ENCODE measurements around the gene CPA4. TPM values are rescaled to one million over a fixed set of nuclear protein-coding genes. Genes with fewer than 3 reads are reported as not detected.

The CPA4 gene
- total RNA-seq, 1 donor from 2014 or later = not detected

DNA sequence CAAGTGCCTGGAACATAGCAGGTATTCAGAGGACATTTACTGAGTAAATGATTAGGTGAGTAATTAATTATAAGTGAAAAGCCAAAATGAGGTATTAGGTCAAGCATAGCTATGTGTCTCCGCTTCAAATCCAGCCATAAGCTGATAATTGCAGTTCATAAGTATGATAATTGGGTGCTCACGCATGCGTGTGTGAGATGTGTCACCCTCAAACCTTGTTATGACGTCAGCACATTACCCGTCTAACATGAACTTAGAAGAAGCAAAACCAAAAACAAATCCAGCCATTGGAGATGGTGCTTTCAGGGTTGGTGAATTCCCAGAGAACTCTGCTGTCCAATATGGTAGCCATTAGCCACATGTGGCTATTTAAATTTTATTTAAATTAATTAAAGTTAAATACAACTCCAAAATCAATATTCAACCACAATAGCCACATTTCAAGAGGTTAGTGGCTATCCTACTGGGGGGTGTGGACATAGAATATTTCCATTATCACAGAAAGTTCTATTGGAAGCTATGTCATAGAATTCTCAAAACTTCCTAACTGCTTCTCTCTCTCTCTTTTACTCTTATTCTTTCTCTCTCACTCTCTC lies 51.4 kb downstream of the CPA4 start, which contains the start of gene CPA5:
Gene CPA5, plus strand, starts transcription at position 546 of the 596 bp plus-strand sequence. CDS start 1,670 bp downstream, outside the sequence.
- DNase-seq (ENCODE audit: low read depth in 2 of 2) = no peak

DNA sequence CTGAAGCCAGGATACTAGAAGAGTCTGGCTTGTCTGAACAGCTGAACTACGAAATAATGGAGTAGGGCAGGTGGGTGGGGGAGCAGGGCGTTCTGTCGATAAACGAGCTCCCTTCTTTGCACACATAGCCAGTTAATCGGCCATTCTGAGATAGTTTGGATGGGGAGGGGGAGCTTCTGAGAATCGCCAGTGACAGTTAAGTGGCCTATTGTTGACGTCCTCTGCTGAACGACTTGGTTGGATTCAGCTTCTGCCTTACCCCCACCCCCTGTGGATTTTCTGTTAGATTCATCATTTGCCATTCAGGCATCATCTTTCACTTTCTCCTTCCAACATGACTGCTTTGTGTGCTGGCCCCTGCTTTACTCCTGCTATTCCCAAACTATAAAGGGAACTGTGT lies 52.2 kb downstream of the CPA4 start:
- no peak for DNase-seq (ENCODE audit: low read depth in 2 of 2)

DNA sequence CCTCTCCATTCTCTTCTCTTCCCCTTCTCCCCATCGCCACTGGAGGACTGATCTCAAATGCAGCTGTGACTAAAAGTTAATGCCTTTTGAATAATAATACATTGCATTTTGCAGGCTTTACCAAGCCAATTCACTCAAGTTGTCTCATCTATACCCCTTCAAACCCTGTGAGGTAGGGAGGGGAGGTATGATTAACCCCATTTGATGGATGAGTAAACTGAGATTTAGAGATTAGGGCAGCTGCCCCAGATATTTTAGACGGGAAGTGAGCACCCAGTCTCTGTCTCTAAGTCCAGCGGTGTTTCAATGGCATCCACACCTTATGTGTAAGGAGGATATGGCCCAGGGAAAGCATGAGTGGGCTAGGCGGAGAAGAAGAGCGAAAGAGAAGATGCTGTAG lies 52.8 kb downstream of the CPA4 start:
- DNase-seq (ENCODE audit: low read depth in 2 of 2) = no peak

DNA sequence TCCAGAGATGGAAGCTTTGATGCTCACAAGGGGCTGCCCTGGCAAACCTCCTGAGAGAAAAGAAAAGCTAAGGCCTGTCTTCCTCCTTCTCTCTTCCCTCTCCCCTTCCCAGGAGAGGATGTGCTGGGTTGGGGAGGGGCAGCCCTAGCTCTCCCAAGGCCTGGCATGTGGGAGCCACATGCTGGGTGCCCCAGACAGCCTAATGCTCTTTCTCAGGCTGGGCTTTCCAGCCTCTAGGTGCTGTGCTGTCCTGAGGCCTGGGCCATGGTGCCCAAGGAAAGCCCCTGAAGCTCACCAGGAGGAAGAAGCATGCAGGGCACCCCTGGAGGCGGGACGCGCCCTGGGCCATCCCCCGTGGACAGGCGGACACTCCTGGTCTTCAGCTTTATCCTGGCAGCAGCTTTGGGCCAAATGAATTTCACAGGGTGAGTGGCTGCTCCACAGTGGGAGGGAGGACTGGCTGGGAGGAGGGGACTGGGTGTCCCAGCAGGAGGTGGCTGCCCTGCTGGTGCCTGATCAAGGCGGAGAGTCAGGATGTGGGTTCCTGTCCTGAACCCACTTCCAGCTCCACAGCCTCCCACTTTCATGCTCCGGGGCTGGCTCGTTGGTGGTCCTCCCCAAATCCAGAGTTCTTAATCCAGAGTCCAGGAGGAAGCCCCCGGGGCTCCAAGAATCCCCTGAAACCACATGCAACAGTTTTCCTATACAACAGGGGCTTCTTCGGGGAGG lies 53.4 kb downstream of the CPA4 start:
- DNase-seq (ENCODE audit: low read depth in 2 of 2) = no peak

DNA sequence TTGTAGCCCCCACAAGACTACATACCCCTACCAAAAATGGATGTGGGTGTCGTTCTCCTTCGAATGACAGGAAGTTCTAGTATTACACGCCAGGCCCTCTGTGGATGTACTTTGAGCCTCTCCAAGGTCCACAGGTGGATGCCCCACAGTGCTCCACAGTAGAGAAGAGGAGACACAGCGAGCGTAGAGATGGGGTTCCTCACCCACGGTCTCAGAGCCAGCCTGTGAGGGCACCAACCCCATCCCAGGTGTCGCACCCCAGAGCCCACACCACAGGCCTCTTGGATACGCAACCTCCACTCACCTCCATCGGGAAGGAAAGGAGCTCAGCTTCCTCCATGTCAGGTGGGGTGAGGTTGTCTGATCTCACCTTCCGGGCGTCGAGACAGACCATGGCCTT lies 54.0 kb downstream of the CPA4 start:
- no peak for DNase-seq (ENCODE audit: low read depth in 2 of 2)

DNA sequence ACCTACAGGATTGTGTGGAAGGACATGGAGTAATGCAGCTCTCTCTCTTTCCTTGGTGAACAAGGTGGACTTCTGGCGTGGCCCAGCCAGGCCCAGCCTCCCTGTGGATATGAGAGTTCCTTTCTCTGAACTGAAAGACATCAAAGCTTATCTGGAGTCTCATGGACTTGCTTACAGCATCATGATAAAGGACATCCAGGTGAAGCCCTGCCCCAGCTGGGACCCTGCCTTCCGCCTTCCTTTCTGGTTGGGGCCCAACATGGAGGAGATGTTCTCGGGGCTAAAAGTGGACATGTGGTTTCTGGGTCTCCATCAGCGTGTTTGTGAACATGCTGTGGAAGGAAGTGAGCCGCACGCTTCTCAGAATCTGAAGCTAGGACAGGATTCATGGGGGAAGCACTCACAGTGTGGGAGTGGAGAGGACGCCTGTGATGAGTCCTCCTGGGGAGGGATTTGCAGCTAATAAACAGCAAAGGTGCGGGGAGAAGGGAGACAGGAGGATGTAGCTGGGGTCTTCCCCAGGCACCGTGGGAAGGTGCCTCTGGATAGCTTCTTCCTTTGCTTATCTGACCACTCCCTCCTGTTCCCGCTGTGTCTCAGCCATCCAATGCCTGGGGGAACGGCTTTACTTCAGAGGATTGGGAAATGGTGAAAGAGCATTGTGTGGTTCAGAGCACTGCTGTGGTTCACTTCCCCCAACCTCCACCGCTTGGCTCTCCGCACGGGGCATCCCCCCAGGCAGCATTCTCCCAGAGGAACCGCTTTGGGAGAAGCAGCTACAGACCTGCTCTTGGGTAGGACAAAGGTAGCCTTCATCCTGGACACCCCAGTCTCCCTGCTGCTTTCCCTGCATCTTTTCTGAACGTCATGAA lies 57.2 kb downstream of the CPA4 start:
- no peak for DNase-seq (ENCODE audit: low read depth in 2 of 2)

DNA sequence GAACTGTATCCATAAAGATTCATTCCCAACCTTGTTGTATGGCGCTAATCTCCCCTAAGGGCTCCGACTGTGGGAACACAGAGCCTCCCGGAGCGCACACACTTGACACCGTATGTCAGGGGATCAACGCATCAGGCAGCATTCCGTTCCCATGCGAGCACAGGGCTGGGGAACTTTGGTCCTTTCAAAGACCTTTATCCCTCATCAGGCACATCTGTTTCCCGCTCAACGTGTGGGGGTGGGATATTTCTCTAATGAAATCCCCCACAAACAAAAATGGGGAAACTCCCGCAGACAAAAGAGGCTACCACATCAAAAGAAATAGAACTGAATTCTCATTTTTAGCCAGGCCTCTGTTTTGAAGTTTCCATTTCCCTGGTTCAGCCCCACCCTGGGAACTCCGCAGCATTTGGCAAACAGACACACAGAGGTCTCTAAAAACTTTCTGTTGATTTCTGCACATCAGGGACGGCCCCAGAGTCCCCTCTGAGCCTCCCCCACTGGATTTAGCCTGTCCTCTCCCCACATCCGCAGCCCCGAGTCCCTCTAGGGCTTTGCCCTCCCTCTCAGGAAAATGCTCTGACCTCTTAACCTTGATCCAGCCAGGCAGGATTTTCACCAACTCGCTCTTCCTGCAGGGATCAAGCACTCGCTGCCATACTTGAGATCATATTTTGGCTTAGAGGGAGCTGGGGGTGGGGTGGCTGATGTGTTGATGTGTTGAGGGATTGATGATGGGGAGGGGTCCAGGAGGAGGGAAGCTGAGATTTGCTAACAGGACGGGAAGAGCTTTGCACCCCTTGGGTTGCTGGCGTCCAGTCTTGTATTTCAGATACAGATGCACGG lies 58.2 kb downstream of the CPA4 start:
- DNase-seq (ENCODE audit: low read depth in 2 of 2) = peak in 1 of 2 donors; percentile 64

DNA sequence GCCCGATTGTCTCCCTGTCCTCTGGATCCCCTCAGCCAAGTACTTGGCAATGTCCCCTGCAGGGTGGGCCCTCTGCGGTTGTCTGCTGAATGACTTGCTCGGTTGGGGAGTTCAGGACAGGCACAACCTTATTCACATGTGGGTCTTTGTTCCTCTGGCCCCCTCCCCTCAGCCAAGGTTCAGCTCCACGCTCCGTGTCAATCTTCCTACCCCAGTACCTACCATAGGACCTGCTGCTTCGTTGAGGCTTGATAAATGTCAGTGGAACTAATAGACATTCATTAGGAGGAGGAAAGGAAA lies 58.8 kb downstream of the CPA4 start:
- DNase-seq (ENCODE audit: low read depth in 2 of 2) = no peak

DNA sequence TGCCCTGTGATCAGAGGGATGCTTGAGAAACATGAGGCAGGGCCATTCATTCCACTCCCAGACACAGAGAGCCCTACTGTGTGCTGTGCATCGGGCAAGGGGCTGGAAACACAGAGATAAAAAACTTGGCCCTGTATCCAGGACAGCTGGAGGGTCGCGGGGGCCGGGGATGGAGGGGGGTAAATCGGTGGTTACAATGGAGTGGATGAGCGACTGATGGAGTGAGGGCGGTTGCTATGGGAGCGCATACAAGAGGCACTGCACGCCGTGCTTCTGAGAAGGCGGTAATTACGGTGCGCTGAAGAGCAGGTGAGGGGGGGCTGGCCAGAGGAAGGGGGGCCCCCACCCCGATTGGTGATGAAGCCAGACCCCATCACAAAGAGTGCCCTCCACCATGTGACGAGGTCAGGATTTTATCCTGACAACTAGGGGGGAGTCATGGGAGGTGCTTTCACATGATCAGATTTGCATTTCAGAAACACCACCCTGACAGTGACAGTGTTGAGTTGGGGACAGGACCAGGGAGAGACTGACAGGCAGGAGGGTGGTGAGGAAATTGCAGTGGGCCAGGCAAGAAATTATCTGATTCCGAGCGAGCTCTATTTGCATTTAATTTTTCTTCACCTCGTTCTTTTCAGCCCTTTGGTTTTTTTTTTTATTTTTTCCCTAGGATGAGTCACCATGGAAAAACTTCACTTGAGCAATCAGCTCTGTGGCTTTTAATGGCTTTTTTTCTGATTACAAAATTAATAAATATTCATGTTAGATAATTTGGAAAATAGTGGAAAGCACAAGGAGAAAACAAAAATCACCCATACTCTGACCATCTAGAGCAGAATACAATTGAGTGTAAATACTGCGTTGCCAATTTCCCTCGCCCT lies 59.5 kb downstream of the CPA4 start:
- peak; percentile 22 to 58 for DNase-seq (ENCODE audit: low read depth in 2 of 2)

DNA sequence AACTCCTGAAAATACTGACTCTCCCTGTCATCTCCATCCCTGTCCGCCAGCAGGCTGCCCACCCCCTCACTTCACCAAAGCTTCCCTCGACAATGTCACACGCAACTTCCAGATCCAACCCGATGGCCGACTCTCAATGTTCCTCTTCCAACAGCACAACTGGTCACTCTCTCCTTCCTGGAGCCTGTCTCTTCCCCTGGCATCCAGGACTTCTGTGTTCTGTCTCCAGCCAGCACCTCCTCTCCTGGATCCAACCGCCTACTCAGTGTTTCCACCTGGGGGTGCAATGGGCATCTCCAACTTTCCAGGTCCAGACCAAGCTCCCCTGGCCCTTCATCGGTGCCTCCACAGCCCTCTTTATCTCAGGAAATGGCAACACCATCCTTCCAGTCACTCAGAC lies 60.2 kb downstream of the CPA4 start:
- no peak for DNase-seq (ENCODE audit: low read depth in 2 of 2)

DNA sequence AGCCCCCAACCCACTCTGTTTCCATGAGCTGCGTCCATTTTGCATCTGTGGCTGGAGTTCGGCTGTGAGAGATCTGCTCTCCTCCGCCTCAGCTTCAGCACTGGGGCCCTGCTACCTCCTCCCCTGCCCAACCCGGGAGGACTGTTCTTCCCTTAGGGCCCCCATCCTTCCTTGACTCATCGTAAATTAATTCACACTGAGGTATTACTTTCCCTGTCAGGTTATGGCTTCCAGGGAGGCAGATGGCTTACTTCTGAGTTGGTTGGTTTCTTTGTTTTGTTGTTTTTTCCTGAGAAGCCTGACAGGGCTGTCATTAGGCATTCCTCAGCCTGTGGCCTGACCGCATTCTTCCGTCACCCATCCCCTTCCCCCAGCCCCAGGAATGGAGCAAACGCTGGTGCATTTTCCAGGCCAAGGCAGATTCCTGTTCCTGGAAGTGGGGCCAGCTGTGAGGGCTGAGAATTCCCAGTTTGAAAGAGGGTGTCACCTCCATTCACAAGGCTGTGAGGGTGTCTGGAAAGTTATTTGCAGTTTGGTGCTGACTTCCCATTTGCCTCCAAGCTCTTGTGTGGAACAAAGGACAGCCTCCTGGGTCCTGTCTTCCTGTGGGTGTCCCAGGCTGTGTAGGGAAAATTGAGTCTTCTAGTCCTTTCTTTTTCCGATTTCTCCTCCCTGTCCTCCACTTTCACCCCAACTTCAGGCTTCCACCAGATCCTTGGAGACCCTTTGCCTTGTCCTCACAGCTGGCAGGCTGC lies 63.3 kb downstream of the CPA4 start:
- peak in 1 of 2 donors; percentile 35 for DNase-seq (ENCODE audit: low read depth in 2 of 2)

DNA sequence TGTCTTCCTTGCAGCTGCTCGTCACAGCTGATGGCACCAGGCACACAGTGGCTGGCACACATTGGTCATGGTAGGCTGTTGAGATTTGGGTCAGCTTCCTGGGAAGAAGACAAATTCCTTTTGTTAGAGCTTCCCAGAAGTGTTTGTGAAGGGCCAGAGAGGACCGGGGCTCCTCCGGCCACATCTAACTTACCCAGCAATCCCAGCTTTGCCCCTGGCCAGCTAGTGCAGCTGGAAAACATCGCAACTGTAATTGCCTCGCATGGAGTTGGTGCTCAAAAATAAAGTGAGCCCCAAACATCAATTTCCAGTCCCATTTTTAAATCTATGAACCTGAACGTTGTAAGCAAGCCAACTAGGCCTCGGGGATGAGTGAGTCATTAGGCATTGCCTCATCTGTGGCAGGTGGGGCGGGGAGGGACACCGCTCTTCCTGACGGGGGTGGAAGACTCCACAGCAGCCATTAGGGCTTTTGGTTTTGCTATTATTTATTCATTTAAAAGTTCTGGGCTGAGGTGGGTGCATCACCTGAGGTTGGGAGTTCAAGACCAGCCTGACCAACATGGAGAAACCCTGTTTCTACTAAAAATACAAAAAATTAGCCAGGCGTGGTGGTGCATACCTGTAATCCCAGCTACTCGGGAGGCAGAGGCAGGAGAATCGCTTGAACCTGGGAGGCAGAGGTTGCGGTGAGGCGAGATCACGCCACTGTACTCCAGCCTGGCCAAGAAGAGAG lies 64.1 kb downstream of the CPA4 start:
- peak; percentile 34 to 84 for DNase-seq (ENCODE audit: low read depth in 2 of 2)

DNA sequence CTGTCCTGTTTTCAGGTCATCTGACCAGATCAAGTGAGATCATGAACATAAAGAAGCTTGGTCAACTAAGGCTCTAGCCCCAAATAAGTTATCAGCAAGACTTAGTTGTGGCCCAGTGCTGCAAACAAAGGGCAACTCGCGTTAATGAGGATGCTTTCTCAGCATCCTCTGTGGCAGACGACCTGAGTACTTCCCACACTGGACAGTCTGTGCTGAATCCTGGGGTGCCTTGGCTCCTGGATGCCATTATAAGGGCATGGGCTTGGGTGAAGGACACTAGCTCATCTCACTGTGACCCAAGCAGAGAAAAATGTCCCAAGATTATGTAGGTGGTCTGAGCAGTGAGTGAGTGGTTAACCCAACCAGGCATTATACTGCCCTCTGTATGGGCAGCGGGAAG lies 65.5 kb downstream of the CPA4 start:
- DNase-seq (ENCODE audit: low read depth in 2 of 2) = no peak

DNA sequence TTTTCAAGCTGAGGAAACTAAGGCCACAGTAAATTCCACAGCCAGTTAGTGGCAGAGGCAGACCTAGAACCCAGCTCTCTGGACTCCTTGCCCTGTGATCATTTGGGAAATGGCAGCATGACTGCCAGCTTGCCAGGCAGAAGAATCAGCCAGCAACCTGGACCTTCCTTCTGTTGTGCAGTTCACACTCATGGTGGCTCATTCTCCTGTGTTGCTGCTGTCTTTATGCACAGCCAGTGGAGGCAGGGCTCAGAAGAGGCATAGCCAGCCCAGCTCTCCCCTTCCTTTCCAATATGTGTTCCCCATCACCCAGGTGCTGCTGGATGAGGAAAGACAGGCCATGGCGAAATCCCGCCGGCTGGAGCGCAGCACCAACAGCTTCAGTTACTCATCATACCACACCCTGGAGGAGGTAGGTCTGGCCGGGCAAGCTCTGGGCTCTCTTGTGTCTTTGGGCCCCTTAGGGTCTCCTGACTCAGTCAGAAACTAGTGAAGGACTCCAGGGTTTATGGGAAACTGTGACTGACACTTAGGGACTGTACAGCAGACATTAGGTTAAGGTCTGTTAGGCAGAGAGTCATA lies 66.4 kb downstream of the CPA4 start:
- DNase-seq (ENCODE audit: low read depth in 2 of 2) = no peak

DNA sequence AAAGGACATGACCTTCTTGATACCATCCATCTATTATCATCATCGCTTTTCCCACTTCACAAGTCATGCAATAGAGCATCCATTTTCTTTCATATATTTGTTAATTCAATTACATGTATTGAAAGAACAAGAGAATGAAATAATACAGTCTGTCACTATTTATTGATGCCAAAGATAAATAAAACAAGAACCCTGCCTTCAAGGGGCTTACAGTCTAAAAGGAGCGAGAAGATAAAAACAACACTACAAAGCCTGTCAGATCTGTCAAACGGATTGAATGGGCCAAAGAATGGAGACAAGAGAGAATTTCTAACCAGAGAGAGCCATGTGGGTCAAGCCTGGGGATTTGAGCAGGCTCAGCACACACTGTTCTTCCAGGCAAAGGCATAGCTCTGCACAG lies 67.6 kb downstream of the CPA4 start:
- DNase-seq (ENCODE audit: low read depth in 2 of 2) = no peak

DNA sequence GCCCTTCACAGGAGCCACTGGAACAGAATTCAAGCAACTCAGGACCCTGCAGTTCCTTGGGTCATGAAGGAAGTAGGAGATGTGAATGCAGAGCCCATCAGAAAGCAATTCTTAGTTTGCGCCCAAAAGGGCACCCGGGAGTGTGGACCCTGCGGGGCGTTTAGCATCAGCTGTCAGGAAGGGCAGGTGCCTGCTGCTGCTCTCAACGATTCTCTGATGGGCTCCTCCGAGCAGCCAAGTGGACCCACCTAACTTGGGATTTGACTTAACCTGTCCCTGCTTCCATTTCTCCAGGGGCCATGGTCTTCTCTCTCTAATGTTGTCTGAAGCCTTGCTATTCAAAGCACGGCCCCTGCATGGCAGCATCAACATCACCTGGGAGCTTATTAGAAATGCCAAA lies 68.7 kb downstream of the CPA4 start:
- DNase-seq (ENCODE audit: low read depth in 2 of 2) = no peak

DNA sequence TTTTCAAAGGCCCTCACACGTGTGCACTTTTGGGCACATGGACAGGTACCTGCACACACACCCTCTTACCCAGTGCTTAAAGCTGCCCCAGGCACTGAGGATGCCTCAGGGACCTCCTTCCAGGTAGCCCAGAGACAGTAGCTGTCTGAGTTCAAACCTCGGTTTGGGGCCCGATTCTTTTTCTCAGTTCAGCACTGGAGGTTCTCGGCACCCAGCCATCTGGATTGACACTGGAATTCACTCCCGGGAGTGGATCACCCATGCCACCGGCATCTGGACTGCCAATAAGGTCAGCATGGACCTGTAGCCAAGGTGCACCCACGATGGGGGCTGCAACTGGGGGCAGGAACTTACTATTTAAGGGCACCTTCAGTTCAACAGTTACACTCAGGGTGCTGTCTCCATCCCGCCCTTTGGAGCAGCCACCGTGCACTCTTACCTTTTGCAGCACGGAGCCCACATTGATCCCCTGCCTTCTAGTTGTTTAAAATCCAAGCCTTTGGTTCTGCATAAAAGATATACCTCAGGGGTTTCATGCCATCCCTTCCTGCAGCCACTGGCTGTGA lies 69.4 kb downstream of the CPA4 start:
- no peak for DNase-seq (ENCODE audit: low read depth in 2 of 2)

DNA sequence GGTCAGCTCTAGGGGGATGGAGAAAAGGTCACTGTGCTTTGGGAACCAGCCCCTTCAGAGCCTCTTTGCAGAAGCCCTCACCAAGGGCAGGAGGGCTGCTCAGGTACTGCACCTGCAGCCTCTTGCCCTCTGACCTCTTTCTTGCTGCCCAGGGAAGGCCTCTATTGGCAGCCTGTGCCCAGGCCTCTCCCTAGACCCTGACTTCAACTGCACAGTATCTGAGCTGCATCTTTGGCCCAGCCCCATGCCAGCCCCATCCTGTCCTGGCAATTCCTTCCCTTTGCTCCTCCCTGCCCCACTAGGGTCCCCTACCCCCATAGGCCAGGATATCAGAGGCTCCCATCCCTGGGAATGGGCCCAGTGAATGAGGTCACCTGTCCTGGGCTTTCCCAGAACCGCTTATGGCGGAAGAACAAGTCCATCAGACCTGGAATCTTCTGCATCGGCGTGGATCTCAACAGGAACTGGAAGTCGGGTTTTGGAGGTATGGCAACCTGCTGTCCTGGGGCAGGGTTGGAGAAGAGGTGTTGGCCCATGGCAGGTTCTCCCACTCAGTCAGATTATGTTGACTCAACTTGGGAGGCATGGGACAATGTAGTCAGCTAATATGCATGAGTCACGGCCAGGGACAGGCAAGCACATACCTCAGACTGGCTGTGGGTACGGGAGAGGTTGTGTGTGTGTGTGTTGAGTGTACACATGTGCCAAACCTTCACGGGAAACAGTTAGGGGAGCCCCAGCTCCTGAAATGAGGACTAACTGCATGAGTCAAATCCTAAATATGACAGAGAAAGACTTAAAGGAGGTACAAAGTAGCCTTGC lies 70.3 kb downstream of the CPA4 start:
- peak; percentile 58 to 66 for DNase-seq (ENCODE audit: low read depth in 2 of 2)
